Left ventricle myocardium superior (tissue), 1 donor: ENCODE results near the gene IPO11. TPM values are rescaled to one million over a fixed set of nuclear protein-coding genes. Genes with fewer than 3 reads are reported as not detected.
"Not testable (repeated sequence)": the region's sequence is repeated elsewhere in the genome, so short reads cannot be mapped to it uniquely, and the experiment has no call there.

Source experiments
- ATAC-seq: fragments of 200-7000 bp; cut with Tn5 transposase; one replicate; pipeline ENCODE4 v1.9.1; 2020; ENCODE audit warnings: mild to moderate bottlenecking, moderate library complexity
- DNase-seq: peaks from one replicate; pipeline ENCODE4 v3.0.0-alpha.2; 2020
- intact Hi-C: fragments of 100-400 bp; cut with micrococcal nuclease; formaldehyde crosslinking; loops from one replicate; pipeline ENCODE4 v1.11.0; 2022
- total RNA-seq: library from RNA; stranded (reverse); fragmentation: NEBNext Ultra II Directional; extraction: Animal tissue kit (Norgen Biotek cat#: 25700); gene quantifications from one replicate; pipeline ENCODE4 v1.2.1, GENCODE V29; 2021
- donor health status: DM: no; HTN: yes; CAD: no; lungs with severe emphysema.

The IPO11 gene
- total RNA-seq, 1 donor from 2014 or later: 38.9 TPM

DNA sequence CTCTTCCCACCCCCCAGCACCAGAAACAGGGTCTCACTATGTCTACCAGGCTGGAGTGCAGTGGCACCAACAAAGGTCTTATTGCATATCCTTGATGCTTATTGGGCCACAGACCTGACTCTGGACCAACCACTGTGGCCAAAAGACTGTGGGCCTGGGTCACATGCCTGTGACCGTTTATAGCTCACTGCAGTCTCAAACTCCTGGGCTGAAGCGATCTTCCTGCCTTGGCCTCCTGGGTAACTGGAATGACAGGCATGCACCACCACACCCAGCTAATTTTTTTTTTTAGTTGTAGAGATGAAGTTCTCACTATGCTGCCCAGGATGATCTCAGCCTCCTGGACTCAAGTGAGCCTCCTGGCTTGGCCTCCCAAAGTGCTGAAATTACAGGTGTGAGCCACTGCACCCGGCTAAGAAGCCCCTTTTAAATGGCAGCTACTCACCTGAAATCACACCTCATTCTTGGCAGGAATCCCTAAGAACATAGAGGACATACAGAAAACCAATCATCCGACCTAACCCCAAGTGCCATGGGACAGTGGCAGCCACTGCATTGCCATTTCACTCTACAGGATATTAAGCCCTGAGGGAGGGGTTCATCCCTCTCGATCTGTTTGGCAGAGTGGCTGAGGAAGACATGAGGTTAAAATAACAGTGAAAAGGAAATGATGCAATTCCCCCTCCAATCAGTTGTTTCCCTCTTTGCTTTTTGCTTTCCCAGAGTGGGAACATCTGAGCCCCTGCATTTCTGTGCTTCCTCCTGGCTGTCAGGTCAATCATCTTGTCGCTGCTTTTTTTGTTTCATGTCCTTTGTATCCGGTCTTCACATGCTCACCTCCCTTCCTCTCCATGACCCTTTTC lies 240.7 kb downstream of the IPO11 start:
- no peak for DNase-seq
- intact Hi-C loops: no loop called here
- peak; percentile 33 for ATAC-seq

- ATAC-seq (no peak), DNase-seq (no peak)
- intact Hi-C loops: no loop called here
These were observed 241.5 kb downstream of the IPO11 start for GRCh38 chr5:62653864-62654575.

DNA sequence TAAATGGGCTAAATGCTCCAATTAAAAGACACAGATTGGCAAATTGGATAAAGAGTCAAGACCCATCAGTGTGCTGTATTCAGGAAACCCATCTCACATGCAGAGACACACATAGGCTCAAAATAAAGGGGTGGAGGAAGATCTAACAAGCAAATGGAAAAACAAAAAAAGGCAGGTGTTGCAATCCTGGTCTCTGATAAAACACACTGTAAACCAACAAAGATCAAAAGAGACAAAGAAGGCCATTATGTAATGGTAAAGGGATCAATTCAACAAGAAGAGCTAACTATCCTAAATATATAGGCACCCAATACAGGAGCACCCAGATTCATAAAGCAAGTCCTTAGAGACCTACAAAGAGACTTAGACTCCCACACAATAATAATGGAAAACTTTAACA lies 245.2 kb downstream of the IPO11 start:
- DNase-seq, ATAC-seq, intact Hi-C loops: not testable (repeated sequence)

GRCh38 chr5:62661126-62661525 lies 248.6 kb downstream of the IPO11 start:
- intact Hi-C loops: no loop called here
- no peak for DNase-seq
- no peak for ATAC-seq

- intact Hi-C loops: no loop called here
- ATAC-seq (no peak), DNase-seq (no peak)
These were observed 250.0 kb downstream of the IPO11 start for GRCh38 chr5:62662521-62662920.

DNA sequence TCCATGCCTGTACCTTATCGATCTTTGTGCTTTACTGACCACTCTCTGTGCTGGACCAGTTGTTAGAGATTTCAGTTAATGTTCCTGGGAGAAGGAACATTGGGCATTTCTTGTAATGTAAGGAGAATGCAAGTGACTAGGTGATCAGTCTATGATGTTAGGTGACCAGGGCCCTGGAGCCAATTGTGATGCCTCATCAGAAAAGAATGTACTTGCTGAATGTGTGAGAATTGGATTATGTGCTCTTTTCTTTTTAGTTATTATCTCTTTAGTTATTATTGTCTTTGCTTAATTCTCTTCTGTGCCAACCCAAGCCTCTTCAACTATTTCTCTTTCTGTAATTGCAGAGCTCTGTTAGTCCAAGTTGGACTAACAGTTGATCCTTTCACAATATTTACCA lies 258.9 kb downstream of the IPO11 start:
- ATAC-seq: no peak

GRCh38 chr5:62676596-62676995 lies 264.0 kb downstream of the IPO11 start:
- DNase-seq, ATAC-seq, intact Hi-C loops: not testable (repeated sequence)

More for the DNA sequence above, 258.9 kb downstream of the IPO11 start:
- intact Hi-C loops: no loop called here
- DNase-seq: no peak

Other genes with a start within 250 kb of the IPO11 start
- gene KIF2A, start 106.6 kb upstream of the IPO11 start, total RNA-seq: 9.3 TPM
- 18.8 TPM for gene DIMT1, start 8.9 kb upstream of the IPO11 start, total RNA-seq
- gene LRRC70, start 166.1 kb downstream of the IPO11 start, total RNA-seq: 1.4 TPM